GM12878 (cell line): ENCODE data around the gene OSGEP. TPM values are rescaled to one million over a fixed set of nuclear protein-coding genes. Genes with fewer than 3 reads are reported as not detected.

Experiments
- ATAC-seq: fragments of 200-7000 bp; cut with Tn5 transposase; 3 replicates; pipeline ENCODE4 v1.9.1; 2020; ENCODE audit warnings: mild to moderate bottlenecking, moderate library complexity
- BruUV-seq: library from RNA; stranded (reverse); fragments of 400-500 nt; replicated peaks from 2 replicates; lab custom pipeline; 2021; lab: Mats Ljungman, UMichigan
- CTCF ChIA-PET: fragments of 300-600 bp; sonication (Branson Sonifier 250); formaldehyde crosslinking; extraction: SDS; loops from one replicate; lab custom pipeline; 2021; ENCODE audit warnings: inconsistent platforms; lab: Yijun Ruan, JAX
- POLR2A ChIA-PET: fragments of 350-600 bp; formaldehyde crosslinking; extraction: SDS; loops from one replicate; lab custom pipeline; 2021; ENCODE audit warnings: inconsistent platforms; lab: Charles Lee
- RAD21 ChIA-PET: fragments of 300-600 bp; sonication (Branson Sonifier 250); formaldehyde crosslinking; loops from one replicate; lab custom pipeline; 2023; ENCODE audit warnings: antibody characterized with exemption; ENCODE audit not compliant: unreplicated experiment; lab: Charles Lee
- SMC1A ChIA-PET: fragments of 300-600 bp; sonication (Branson Sonifier 250); formaldehyde crosslinking; loops from one replicate; lab custom pipeline; 2023; ENCODE audit not compliant: unreplicated experiment, uncharacterized antibody; lab: Charles Lee
- DNase-seq: peaks from one replicate; pipeline ENCODE4 v3.0.0-alpha.2; 2011; ENCODE audit warnings: low read depth, low spot score
- FAIRE-seq: peaks from 3 replicates; lab custom pipeline; 2011; peaks lifted over from hg19 to GRCh38; lab: Jason Lieb, UNC
- H2AFZ ChIP-seq: 2 replicates; pipeline ENCODE4 v1.6.0; 2011; ENCODE audit warnings: low read depth, low read length, control low read depth; ENCODE audit not compliant: control insufficient read depth
- H3K27ac ChIP-seq: 2 replicates; pipeline ENCODE4 v1.5.1; 2011; ENCODE audit warnings: control low read depth; ENCODE audit not compliant: control insufficient read depth, insufficient read depth
- H3K27me3 ChIP-seq, 2 experiments: replicated peaks in 1 of 2; 2 replicates each; pipeline versions ENCODE4 v1.6.0 to v1.6.1; 2011; ENCODE audit warnings: low read length in 1 of 2; ENCODE audit not compliant: control insufficient read depth in 2 of 2, insufficient read depth in 2 of 2
- H3K36me3 ChIP-seq, 2 experiments: 2 replicates each; pipeline ENCODE4 v1.5.1; 2011; ENCODE audit warnings: low read length in 1 of 2; ENCODE audit not compliant: control insufficient read depth in 2 of 2, insufficient read depth in 2 of 2
- H3K4me1 ChIP-seq: 2 replicates; pipeline ENCODE4 v1.6.1; 2011; ENCODE audit warnings: mild to moderate bottlenecking, low read length, moderate library complexity, mixed read lengths; ENCODE audit not compliant: control insufficient read depth, insufficient read depth
- H3K4me2 ChIP-seq: 2 replicates; pipeline ENCODE4 v1.6.0; 2011; ENCODE audit warnings: control low read depth; ENCODE audit not compliant: control insufficient read depth, insufficient read depth
- H3K4me3 ChIP-seq: fragments of 200-600 bp; sonication (generic); 2 replicates; pipeline ENCODE4 v1.5.1; 2016
- H3K79me2 ChIP-seq: 2 replicates; pipeline ENCODE4 v1.6.0; 2011; ENCODE audit warnings: low read length; ENCODE audit not compliant: control insufficient read depth, insufficient read depth
- H3K9ac ChIP-seq: 2 replicates; pipeline ENCODE4 v1.8.0; 2011; ENCODE audit warnings: low read length, control low read depth, mixed read lengths; ENCODE audit not compliant: control insufficient read depth, insufficient read depth
- H3K9me3 ChIP-seq: replicated peaks from 3 replicates; pipeline ENCODE4 v1.5.1; 2011; ENCODE audit warnings: mild to moderate bottlenecking, low read length; ENCODE audit not compliant: control insufficient read depth, insufficient read depth
- H4K20me1 ChIP-seq: 2 replicates; pipeline ENCODE4 v1.6.0; 2011; ENCODE audit not compliant: control insufficient read depth, insufficient read depth
- CREM ChIP-seq: IDR thresholded peaks from 2 replicates; pipeline ENCODE4 v1.6.1; 2014; ENCODE audit warnings: antibody characterized with exemption, low read depth
- FOXK2 ChIP-seq: fragments of 450-650 bp; IDR thresholded peaks from 2 replicates; pipeline ENCODE4 v1.6.1; 2017; ENCODE audit warnings: mild to moderate bottlenecking, moderate library complexity
- HDAC2 ChIP-seq: fragments of 200-600 bp; sonication (generic); IDR thresholded peaks from 2 replicates; pipeline ENCODE4 v1.6.1; 2017
- IKZF2 ChIP-seq, 2 experiments: fragments of 450-650 bp; IDR thresholded peaks; 2 replicates each; pipeline ENCODE4 v1.6.1; 2017; ENCODE audit warnings: mild to moderate bottlenecking in 2 of 2, moderate library complexity in 2 of 2
- NFIC ChIP-seq: IDR thresholded peaks from 2 replicates; pipeline ENCODE4 v1.6.1; 2012; ENCODE audit warnings: low read depth, mild to moderate bottlenecking, inconsistent platforms, low read length, moderate library complexity
- NR2F1 ChIP-seq: fragments of 450-650 bp; conservative IDR thresholded peaks from 2 replicates; pipeline ENCODE4 v1.6.1; 2017; ENCODE audit warnings: mild to moderate bottlenecking
- POLR2A ChIP-seq: IDR thresholded peaks from 2 replicates; pipeline ENCODE4 v1.6.1; 2011; ENCODE audit warnings: low read depth, mild to moderate bottlenecking, low read length
- POU2F2 ChIP-seq: IDR thresholded peaks from 3 replicates; pipeline ENCODE4 v1.6.1; 2011; ENCODE audit warnings: low read depth, mild to moderate bottlenecking, low read length, borderline replicate concordance
- SREBF1 ChIP-seq: IDR thresholded peaks from 2 replicates; pipeline ENCODE4 v1.6.1; 2012; ENCODE audit warnings: mild to moderate bottlenecking, low read length
- ZNF384 ChIP-seq: IDR thresholded peaks from 2 replicates; pipeline ENCODE4 v1.6.1; 2012; ENCODE audit warnings: low read depth, mild to moderate bottlenecking, low read length, improper control_type of control experiment, borderline replicate concordance
- WGBS: methylation state at CpG from one replicate; pipeline ENCODE4 v1.1.6; 2016; ENCODE audit warnings: low lambda C conversion rate; ENCODE audit not compliant: insufficient replicate concordance, insufficient coverage; ENCODE audit errors: missing lambda C conversion rate; 5-methylcytosine and 5-hydroxymethylcytosine counted together
- in situ Hi-C: fragments of 300-500 bp; cut with MboI; formaldehyde crosslinking; loops from 9 replicates; pipeline ENCODE4 v1.14.3; 2018; ENCODE audit warnings: mixed read lengths
- intact Hi-C: fragments of 100-400 bp; cut with micrococcal nuclease; formaldehyde crosslinking; loops from one replicate; pipeline ENCODE4 v1.14.2; 2022; ENCODE audit not compliant: unreplicated experiment
- polyA plus RNA-seq, 11 experiments: library from polyadenylated mRNA; depleted of rRNA in 4 of 11; unstranded in 6 of 11; stranded (reverse) in 5 of 11; fragments of >200 nt; fragmentation: Nextera tagmentation in 4 of 11; fragmentation: Illumina TruSeq in 1 of 11; extraction: Ambion mirVana in 4 of 11; extraction: Trizol in 1 of 11; gene quantifications; 1 replicate in 1 of 11; 2 replicates in 10 of 11; pipeline versions ENCODE4 v1.2.1 to v1.2.3, GENCODE V29; 2011 to 2016; ENCODE audit warnings: inconsistent platforms in 2 of 11, missing spikeins in 2 of 11, low read depth in 1 of 11
- total RNA-seq, 4 experiments: library from RNA; depleted of rRNA in 3 of 4; stranded (reverse); fragments of >200 nt in 3 of 4; fragmentation: Illumina TruSeq in 1 of 4; extraction: Trizol in 1 of 4; gene quantifications; 2 replicates each; pipeline versions ENCODE4 v1.2.1 to v1.2.3, GENCODE V29; 2013 to 2021
- TF ChIP-seq, protein P1 (sequence below): IDR thresholded peaks from 2 replicates; pipeline ENCODE4 v1.6.1; 2012; ENCODE audit warnings: low read depth, low read length, improper control_type of control experiment
- TF ChIP-seq, protein P2 (sequence below): fragments of 450-650 bp; IDR thresholded peaks from 2 replicates; pipeline ENCODE4 v1.6.1; 2017; ENCODE audit warnings: low read depth, mild to moderate bottlenecking, moderate library complexity
- TF ChIP-seq, protein P3 (sequence below): IDR thresholded peaks from 2 replicates; pipeline ENCODE4 v1.6.1; 2012; ENCODE audit warnings: mild to moderate bottlenecking, low read depth, low read length

Gene OSGEP
- total and polyA plus RNA-seq, 10 of the 15 experiments (the other 5 are each of a cell fraction or from before 2014, with no cell fraction given), result 47.8 to 88.9 (median 52.8) TPM

DNA sequence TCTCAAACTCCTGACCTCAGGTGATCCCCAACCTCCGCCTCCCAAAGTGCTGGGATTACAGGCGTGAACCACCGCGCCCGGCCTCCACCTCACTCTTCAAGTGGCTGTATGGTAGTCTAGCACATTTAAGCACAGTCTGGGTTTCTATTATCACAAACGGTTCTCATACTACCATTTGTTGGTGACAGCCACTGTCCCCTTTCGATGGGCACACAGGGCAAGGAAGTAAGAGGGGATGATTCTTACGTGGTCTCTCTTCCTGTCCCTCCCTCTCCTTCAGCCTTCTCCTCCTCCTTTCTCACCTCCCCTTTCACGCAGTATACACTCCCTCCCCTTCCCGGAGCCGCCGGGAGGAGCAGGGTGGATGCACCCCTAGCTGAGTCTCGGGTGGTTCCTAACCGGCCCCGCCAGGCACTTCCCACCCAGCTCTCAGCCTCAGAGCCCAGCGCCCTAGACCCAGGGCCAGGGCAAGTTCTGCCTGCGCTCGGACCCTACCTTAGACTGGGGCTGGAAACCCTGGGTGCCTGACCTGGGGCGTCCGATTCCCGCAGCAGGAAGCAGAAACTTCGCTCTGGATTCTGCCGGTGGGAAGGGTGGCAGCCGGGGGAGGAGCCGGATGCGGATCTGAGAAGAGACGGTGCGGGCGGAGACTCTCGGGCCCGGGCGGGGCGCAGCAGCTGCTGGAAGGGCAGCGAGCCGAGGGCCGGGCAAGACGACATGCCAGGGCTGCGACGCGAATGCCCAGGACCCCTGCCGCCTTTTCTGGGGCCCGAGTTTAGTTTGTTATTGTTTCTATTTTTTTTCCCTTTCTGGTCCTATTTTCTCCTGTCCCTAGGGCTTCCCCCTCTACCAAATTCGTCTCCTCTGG, 41.5 kb downstream of the OSGEP start, which contains the start of gene TEP1 (continued):
- TF ChIP-seq, protein P1, sequence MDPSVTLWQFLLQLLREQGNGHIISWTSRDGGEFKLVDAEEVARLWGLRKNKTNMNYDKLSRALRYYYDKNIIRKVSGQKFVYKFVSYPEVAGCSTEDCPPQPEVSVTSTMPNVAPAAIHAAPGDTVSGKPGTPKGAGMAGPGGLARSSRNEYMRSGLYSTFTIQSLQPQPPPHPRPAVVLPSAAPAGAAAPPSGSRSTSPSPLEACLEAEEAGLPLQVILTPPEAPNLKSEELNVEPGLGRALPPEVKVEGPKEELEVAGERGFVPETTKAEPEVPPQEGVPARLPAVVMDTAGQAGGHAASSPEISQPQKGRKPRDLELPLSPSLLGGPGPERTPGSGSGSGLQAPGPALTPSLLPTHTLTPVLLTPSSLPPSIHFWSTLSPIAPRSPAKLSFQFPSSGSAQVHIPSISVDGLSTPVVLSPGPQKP, result 0 out of 2 replicates have a peak, but pooled peaks have one; percentile 24
- TF ChIP-seq, protein P2, sequence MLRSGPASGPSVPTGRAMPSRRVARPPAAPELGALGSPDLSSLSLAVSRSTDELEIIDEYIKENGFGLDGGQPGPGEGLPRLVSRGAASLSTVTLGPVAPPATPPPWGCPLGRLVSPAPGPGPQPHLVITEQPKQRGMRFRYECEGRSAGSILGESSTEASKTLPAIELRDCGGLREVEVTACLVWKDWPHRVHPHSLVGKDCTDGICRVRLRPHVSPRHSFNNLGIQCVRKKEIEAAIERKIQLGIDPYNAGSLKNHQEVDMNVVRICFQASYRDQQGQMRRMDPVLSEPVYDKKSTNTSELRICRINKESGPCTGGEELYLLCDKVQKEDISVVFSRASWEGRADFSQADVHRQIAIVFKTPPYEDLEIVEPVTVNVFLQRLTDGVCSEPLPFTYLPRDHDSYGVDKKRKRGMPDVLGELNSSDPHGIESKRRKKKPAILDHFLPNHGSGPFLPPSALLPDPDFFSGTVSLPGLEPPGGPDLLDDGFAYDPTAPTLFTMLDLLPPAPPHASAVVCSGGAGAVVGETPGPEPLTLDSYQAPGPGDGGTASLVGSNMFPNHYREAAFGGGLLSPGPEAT, result peak; percentile 53
- TF ChIP-seq HDAC2, result no peak
- TF ChIP-seq, all 136 proteins: peak for 28

DNA sequence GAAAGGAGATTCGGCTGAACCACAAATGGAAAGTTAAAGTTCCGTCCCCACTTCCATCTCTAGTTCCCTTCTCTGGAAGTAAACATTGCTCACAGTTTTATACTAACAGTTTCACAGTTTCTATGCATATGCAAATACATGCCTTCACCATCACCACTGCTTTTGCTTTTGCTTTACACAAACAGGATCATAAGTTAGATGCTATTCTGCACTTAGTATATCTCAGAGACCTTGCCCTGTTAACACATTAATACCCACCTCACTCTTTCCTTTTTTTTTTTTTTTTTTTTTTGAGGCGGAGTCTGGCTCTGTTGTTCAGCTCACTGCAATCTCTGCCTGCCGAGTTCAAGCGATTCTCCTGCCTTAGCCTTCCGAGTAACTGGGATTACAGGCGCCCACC, 42.2 kb downstream of the OSGEP start:
- ATAC-seq, result peak; percentile 68
- Histone ChIP-seq H3K9ac (peak overlapping the region; percentile 91), H3K9me3 (no peaks in the 10 kb centered on the region), H3K4me2 (peak overlapping the region; percentile 78), H3K4me3 (peak overlapping the region; percentile 99), H4K20me1 (no peaks in the 10 kb centered on the region; the same call in 1 of the 2 replicates), H3K36me3 (peaks cover 0 to 8% of the 10 kb centered on the region in 2 experiments; a peak in 2 of 4 replicates), H3K79me2 (peaks cover 11% of the 10 kb centered on the region), H3K4me1 (peaks cover 4% of the 10 kb centered on the region), H2AFZ (no peak overlapping the region), H3K27me3 (no peaks in the 10 kb centered on the region), H3K27ac (peak overlapping the region; percentile 94; the same call in 1 of the 2 replicates)
- in situ Hi-C loops (loop anchor here (5.0 kb wide), 1 partner anchor 200 kb away; no protein-coding TSS in a partner anchor), intact Hi-C loops (loop anchor here (2.0 to 5.0 kb wide), 3 partner anchors 42 to 270 kb away; partner anchors contain the start of genes APEX1, OSGEP, PARP2 and RNASE4)
- SMC1A ChIA-PET, result interaction anchor here (1.0 to 3.8 kb wide), 3 partner anchors 27 to 199 kb away, joined by 3 to 56 read pairs (median 4); no protein-coding TSS in a partner anchor
- WGBS, result 2% methylated on average over 6 of the region's 7 CpGs
- peak; percentile 39 for DNase-seq
- peak; percentile 78 for FAIRE-seq
- no peak for TF ChIP-seq POLR2A
- 0 out of 4 replicates have a peak, but pooled peaks of 1 of the 2 experiments have one; percentile 17 for TF ChIP-seq IKZF2 (IDR thresholded peaks at IDR 0.05)
- TF ChIP-seq ZNF384, result peak; percentile 72
- TF ChIP-seq CREM, result no peak
- TF ChIP-seq FOXK2, result no peak
- no peak for TF ChIP-seq NFIC
- peak; percentile 100 for TF ChIP-seq POU2F2
- no peak for TF ChIP-seq SREBF1
- TF ChIP-seq, protein P3, sequence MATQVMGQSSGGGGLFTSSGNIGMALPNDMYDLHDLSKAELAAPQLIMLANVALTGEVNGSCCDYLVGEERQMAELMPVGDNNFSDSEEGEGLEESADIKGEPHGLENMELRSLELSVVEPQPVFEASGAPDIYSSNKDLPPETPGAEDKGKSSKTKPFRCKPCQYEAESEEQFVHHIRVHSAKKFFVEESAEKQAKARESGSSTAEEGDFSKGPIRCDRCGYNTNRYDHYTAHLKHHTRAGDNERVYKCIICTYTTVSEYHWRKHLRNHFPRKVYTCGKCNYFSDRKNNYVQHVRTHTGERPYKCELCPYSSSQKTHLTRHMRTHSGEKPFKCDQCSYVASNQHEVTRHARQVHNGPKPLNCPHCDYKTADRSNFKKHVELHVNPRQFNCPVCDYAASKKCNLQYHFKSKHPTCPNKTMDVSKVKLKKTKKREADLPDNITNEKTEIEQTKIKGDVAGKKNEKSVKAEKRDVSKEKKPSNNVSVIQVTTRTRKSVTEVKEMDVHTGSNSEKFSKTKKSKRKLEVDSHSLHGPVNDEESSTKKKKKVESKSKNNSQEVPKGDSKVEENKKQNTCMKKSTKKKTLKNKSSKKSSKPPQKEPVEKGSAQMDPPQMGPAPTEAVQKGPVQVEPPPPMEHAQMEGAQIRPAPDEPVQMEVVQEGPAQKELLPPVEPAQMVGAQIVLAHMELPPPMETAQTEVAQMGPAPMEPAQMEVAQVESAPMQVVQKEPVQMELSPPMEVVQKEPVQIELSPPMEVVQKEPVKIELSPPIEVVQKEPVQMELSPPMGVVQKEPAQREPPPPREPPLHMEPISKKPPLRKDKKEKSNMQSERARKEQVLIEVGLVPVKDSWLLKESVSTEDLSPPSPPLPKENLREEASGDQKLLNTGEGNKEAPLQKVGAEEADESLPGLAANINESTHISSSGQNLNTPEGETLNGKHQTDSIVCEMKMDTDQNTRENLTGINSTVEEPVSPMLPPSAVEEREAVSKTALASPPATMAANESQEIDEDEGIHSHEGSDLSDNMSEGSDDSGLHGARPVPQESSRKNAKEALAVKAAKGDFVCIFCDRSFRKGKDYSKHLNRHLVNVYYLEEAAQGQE, result no peak
- TF ChIP-seq NR2F1, result no peak
- RAD21 ChIA-PET, result interaction anchor here (0.7 to 6.5 kb wide), 6 partner anchors 12 to 84 kb away, joined by 3 to 78 read pairs (median 7); partner anchors contain the start of genes APEX1, OSGEP, PARP2 and PIP4P1
- POLR2A ChIA-PET, result interaction anchor here (0.6 to 3.7 kb wide), 7 partner anchors 8 to 84 kb away, joined by 3 to 29 read pairs (median 4); partner anchors contain the start of genes APEX1, OSGEP and PARP2
- BruUV-seq, result no TSS peak
- CTCF ChIA-PET, result interaction anchor here (3.8 to 4.4 kb wide), 3 partner anchors 42 to 197 kb away, joined by 48 to 91 read pairs (median 86); partner anchors contain the start of genes APEX1 and OSGEP
